Smooth muscle cell (in vitro differentiated cells): ENCODE results near the gene GCK. TPM values are rescaled to one million over a fixed set of nuclear protein-coding genes. Genes with fewer than 3 reads are reported as not detected.
"Not testable (repeated sequence)": the region's sequence is repeated elsewhere in the genome, so short reads cannot be mapped to it uniquely, and the experiment has no call there.

Experiments used
- DNase-seq: peaks from one replicate; lab custom pipeline; 2025; ENCODE audit not compliant: unreplicated experiment; lab: John Stamatoyannopoulos, UW
- H2AFZ ChIP-seq: fragments of 200-600 bp; sonication (generic); 2 replicates; pipeline ENCODE4 v1.6.0; 2016; ENCODE audit warnings: antibody characterized with exemption, low read depth, mild to moderate bottlenecking
- H3F3A ChIP-seq: fragments of 200-600 bp; sonication (generic); 2 replicates; pipeline ENCODE4 v1.6.0; 2017; ENCODE audit warnings: antibody characterized with exemption, low read depth
- H3K27ac ChIP-seq: fragments of 200-600 bp; sonication (generic); 2 replicates; pipeline ENCODE4 v1.5.1; 2016; ENCODE audit warnings: low read depth, mild to moderate bottlenecking
- H3K27me3 ChIP-seq: fragments of 200-600 bp; sonication (generic); 2 replicates; pipeline ENCODE4 v1.6.1; 2016; ENCODE audit warnings: low read depth, mild to moderate bottlenecking
- H3K36me3 ChIP-seq: fragments of 200-600 bp; sonication (generic); 2 replicates; pipeline ENCODE4 v1.5.1; 2016; ENCODE audit warnings: low read depth
- H3K4me1 ChIP-seq: fragments of 200-600 bp; sonication (generic); 2 replicates; pipeline ENCODE4 v1.5.1; 2016; ENCODE audit warnings: low read depth
- H3K4me2 ChIP-seq: fragments of 200-600 bp; sonication (generic); 2 replicates; pipeline ENCODE4 v1.6.0; 2016; ENCODE audit warnings: mild to moderate bottlenecking
- H3K4me3 ChIP-seq: fragments of 200-600 bp; sonication (generic); 2 replicates; pipeline ENCODE4 v1.5.1; 2016; ENCODE audit warnings: mild to moderate bottlenecking
- H3K79me2 ChIP-seq: fragments of 200-600 bp; sonication (generic); 2 replicates; pipeline ENCODE4 v1.6.0; 2016; ENCODE audit warnings: low read depth, mild to moderate bottlenecking
- H3K9ac ChIP-seq: fragments of 200-600 bp; sonication (generic); 2 replicates; pipeline ENCODE4 v1.6.0; 2016; ENCODE audit warnings: low read depth
- H3K9me3 ChIP-seq: fragments of 200-600 bp; sonication (generic); replicated peaks from 2 replicates; pipeline ENCODE4 v1.5.1; 2016; ENCODE audit warnings: low read depth
- H4K20me1 ChIP-seq: fragments of 200-600 bp; sonication (generic); 2 replicates; pipeline ENCODE4 v1.6.0; 2016; ENCODE audit warnings: low read depth
- CTCF ChIP-seq: fragments of 200-600 bp; sonication (generic); IDR thresholded peaks from 2 replicates; pipeline ENCODE4 v1.5.1; 2017; ENCODE audit warnings: borderline replicate concordance, mild to moderate bottlenecking, antibody characterized with exemption; ENCODE audit not compliant: insufficient read depth, poor library complexity, severe bottlenecking
- WGBS: methylation state at CpG from one replicate; pipeline ENCODE4 v1.1.7; 2016; ENCODE audit warnings: low lambda C conversion rate; 5-methylcytosine and 5-hydroxymethylcytosine counted together
- polyA plus RNA-seq: library from polyadenylated mRNA; unstranded; fragments of >200 nt; fragmentation: Nextera tagmentation; extraction: Ambion mirVana; gene quantifications from 2 replicates; pipeline ENCODE4 v1.2.1, GENCODE V29; 2016
- total RNA-seq: library from RNA; depleted of rRNA; stranded (reverse); fragments of >200 nt; gene quantifications from 2 replicates; pipeline ENCODE4 v1.2.3, GENCODE V29; 2014

Gene GCK
- total and polyA plus RNA-seq, 2 experiments from 2014 or later, result 1.6 to 5.5 TPM

- peaks cover 17% of the 10 kb centered on the region for H3K36me3 ChIP-seq
- H3K9me3 ChIP-seq, result no peaks in the 10 kb centered on the region
- no peak overlapping the region for H3K9ac ChIP-seq
- no peaks in the 10 kb centered on the region for H3F3A ChIP-seq
- no peak overlapping the region for H2AFZ ChIP-seq
- peaks cover 84% of the 10 kb centered on the region for H4K20me1 ChIP-seq
- H3K27ac ChIP-seq, result no peak overlapping the region
- peaks cover 43% of the 10 kb centered on the region for H3K79me2 ChIP-seq
- no peak for DNase-seq
- H3K4me3 ChIP-seq, result no peak overlapping the region
- TF ChIP-seq CTCF, result no peak
- H3K4me1 ChIP-seq, result no peaks in the 10 kb centered on the region
- no peak overlapping the region for H3K4me2 ChIP-seq
- WGBS, result over 99% methylated on average over 5 of the region's 5 CpGs
- H3K27me3 ChIP-seq, result no peaks in the 10 kb centered on the region
Measured at GRCh38 chr7:44206008-44206407, 16.8 kb upstream of the GCK start.

- Histone ChIP-seq H4K20me1 (peaks cover 55% of the 10 kb centered on the region), H3K27ac (peak overlapping the region; percentile 64), H2AFZ (no peak overlapping the region), H3K9ac (peak overlapping the region; percentile 92), H3K79me2 (peaks cover 44% of the 10 kb centered on the region), H3F3A (no peaks in the 10 kb centered on the region), H3K4me3 (peak overlapping the region; percentile 92), H3K36me3 (peaks cover 9% of the 10 kb centered on the region), H3K4me2 (peak overlapping the region; percentile 96), H3K27me3 (no peaks in the 10 kb centered on the region), H3K9me3 (no peaks in the 10 kb centered on the region), H3K4me1 (no peaks in the 10 kb centered on the region)
- DNase-seq, result no peak
- no peak for TF ChIP-seq CTCF
- 8% methylated on average over 8 of the region's 8 CpGs for WGBS
Measured at GRCh38 chr7:44201813-44202212, 12.6 kb upstream of the GCK start.

- peak; percentile 38 for DNase-seq
- H3K27ac ChIP-seq, result peak within 1 kb of the TSS; percentile 64
- H3K27me3 ChIP-seq, result no peaks in the 10 kb centered on the region
- H3K4me2 ChIP-seq, result peak within 1 kb of the TSS; percentile 96
- H2AFZ ChIP-seq, result peak within 1 kb of the TSS; percentile 8
- no peaks in the 10 kb centered on the region for H3K4me1 ChIP-seq
- peak within 1 kb of the TSS; percentile 92 for H3K4me3 ChIP-seq
- H3K9ac ChIP-seq, result peak within 1 kb of the TSS; percentile 92
- H3F3A ChIP-seq, result no peaks in the 10 kb centered on the region
- H3K79me2 ChIP-seq, result peaks cover 44% of the 10 kb centered on the region
- peak; percentile 49 for TF ChIP-seq CTCF
- H4K20me1 ChIP-seq, result peaks cover 46% of the 10 kb centered on the region
- H3K9me3 ChIP-seq, result no peaks in the 10 kb centered on the region
- H3K36me3 ChIP-seq, result peaks cover 9% of the 10 kb centered on the region
- WGBS, result under 1% methylated on average over 50 of the region's 58 CpGs
Measured at GRCh38 chr7:44200699-44201461, 11.6 kb upstream of the GCK start, which contains the start of gene YKT6. Gene YKT6, plus strand, starts transcription at chr7:44200978. Its CDS starts 158 bp downstream, at chr7:44201136.

- not testable (repeated sequence) for H3K9me3 ChIP-seq, H2AFZ ChIP-seq, H3F3A ChIP-seq, H3K27ac ChIP-seq, H3K36me3 ChIP-seq, DNase-seq, H3K9ac ChIP-seq, H3K4me2 ChIP-seq, H3K4me1 ChIP-seq, H3K4me3 ChIP-seq, H3K27me3 ChIP-seq
- peaks cover 42% of the 10 kb centered on the region for H3K79me2 ChIP-seq
- WGBS, result no CpG with 5 or more reads among the region's 3 CpGs
- H4K20me1 ChIP-seq, result peaks cover 39% of the 10 kb centered on the region
Measured at GRCh38 chr7:44200163-44200562, 10.9 kb upstream of the GCK start.
